Daoy (cell line): ENCODE measurements around the gene GFPT1. TPM values are rescaled to one million over a fixed set of nuclear protein-coding genes. Genes with fewer than 3 reads are reported as not detected.
A peak's percentile ranks its signal among the peaks of the same experiment; 100 is the strongest.
"Not testable (repeated sequence)": the region's sequence is repeated elsewhere in the genome, so short reads cannot be mapped to it uniquely, and the experiment has no call there.

Source experiments
- DNase-seq: peaks from one replicate; pipeline ENCODE4 v3.0.0-alpha.2; 2015; ENCODE audit warnings: low read depth
- total RNA-seq: library from RNA; depleted of rRNA; stranded (reverse); fragments of >200 nt; shearing (Covaris generic); gene quantifications from 2 replicates; pipeline ENCODE4 v1.2.3, GENCODE V29; 2014; rRNA removed

Gene GFPT1
- total RNA-seq, result 20.5 and 21.7 TPM in 2 replicates

DNA sequence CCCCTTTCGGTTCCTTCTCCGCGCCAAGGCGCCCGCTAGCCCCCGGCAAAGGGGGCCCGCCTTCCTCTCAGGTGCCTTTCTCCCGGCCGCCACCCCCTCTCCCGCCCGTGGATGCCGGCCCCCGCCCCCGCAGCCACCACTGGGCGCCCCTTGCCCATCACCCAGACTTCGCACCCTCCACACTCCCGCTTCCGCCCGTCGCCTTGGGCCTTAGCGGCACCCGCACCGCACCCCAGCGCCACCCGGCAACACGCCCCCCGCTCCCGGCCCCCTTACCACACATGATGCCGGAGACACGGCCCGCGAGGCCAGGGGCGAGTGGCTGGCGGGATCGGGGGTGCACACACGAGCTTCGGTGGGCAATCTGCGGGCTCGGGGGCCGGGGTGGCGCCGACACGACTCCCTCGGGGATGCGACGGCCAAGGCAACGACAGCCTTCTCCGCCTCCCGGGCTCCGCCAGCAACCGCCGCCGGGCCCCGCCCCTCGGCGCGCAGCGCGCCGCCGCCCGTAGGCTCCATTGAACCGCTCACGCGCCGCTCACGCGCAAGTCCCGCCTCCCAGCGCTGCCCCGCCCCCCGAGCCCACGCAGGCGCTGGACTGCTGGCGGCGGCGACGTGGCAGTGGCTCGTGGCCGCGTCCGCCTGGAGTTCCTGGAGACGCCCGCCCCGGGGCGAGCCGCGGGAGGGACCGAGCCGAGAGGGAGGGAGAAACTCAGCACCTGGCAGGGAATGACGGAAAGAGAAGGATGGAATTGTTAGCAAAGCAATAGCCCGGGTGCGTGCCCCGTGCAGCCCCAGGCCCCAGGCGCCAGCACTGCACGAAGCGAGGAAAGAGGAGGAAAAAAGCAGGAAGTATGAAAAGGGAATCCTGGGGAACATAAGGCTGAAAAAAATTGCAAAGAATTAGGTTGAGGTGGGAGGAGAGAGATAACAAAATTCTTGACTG, at the start of gene GFPT1:
GFPT1 (minus strand) TSS at position 439 of the 946 bp plus-strand sequence; CDS start at position 283, 156 bp downstream.
- DNase-seq, result peak; percentile 96

DNA sequence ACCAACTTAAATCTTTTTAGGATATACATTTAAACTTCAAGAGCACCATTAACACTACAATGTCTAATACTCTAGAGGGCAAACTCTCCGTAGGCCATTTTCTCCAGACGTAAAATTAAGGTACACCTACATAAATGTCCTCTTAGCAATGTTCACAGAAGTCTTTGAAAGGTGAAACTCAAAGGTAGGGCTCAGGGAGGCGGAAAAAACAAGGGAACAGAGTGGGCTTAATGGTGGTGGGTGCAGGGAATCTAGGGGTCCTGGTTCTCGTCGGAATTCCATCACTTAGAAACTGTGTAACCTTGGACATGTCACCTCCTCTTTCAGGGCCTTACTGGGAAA, 49.5 kb upstream of the GFPT1 start:
- DNase-seq, result no peak

DNA sequence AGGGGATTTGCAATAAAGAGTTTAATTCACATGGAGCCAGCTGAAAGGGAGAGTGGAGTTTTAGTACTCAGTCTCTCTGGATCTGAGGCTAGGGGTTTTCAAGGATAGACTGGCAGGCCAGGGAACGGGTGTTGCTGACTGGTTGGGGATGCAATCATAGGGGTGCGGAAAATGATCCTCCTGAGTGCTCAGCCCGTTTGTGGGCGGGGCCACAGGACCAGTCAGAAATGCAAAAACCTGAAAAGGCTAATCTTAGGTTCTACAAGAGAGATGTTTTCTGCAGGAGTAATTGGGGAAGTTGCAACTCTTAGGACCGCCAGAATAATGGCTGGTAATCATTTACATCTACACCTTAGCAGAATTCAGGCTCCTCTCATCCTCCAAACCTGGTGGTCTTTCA, 47.7 kb upstream of the GFPT1 start:
- no peak for DNase-seq

DNA sequence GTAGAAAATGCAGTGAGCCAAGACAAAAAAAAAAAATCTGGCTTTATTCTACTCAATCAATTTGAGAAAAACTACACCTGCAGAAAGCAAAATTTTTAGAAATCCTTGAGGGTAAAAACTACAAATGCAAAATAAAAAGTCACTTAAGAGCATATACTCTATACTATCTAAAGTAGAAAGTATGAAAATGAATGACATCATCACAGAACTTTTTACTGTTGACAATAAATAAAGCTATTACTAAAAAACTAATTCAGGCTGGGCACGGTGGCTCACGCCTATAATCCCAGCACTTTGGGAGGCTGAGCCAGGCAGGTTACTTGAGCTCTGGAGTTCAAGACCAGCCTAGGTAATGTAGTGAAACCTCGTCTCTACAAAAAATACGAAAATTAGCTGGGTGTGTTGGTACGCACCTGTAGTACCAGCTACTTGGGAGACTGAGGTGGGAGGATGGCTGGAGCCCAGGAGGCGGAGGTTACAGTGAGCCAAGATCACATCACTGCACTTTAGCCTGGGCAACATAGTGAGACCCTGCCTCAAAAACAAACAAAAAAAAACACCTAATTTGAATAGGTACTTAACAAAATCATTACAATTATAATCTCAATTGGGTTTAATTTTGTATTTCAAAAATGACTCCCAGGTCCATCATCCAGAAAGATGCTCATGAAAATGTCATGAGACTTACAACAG, 42.6 kb upstream of the GFPT1 start:
- no peak for DNase-seq

DNA sequence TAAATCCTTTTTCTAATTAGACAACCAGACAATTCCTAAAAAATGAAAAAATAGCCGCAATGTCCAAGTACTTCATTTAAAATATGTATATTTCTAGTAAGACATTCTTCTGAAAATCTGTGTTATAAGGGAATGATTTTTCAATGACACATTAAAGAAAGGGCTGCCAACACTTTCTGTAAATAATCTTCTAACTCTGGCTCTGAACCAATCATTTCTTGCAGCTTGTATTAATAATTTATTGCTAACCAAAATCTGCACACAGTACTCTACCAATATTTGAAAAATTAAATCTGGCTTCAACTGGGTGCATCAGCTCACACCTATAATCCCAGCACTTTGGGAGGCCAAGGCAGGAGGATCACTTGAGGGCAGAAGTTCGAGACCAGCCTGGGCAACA, 42.0 kb upstream of the GFPT1 start:
- no peak for DNase-seq

DNA sequence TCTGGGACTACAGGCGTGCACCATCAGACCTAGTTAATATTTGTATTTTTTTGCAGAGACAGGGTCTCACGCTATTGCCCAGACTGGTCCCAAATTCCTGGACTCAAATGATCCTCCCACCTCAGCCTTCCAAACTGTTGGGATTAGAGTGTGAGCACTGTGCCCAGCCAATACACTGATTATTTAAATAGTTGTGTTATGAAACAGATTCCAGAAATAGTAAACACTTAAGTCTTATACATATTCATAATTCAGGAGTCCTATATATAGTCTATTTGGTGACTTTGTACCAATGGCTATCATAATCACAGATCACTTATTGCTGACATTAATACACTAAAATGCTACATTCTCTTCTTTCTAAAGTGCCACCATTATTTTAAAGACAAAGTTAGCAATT, 37.4 kb upstream of the GFPT1 start:
- no peak for DNase-seq

DNA sequence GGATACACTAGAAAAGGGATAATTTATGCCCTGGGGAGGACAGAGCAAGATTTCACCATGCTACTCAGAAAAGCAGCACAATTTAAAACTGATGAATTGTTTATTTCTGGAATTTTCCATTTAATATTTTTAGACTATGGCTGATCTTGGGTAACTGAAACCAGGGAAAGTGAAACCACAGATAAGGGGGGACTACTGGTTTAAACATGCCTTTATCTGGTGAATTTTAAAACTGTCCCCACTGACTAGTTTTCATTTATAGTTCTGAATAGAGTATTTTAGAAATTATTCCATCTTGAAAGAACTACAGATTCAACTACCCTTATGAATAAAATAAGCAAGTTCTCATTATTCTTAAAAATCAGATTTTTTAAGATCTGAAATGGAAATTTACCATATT, 35.2 kb upstream of the GFPT1 start:
- no peak for DNase-seq

DNA sequence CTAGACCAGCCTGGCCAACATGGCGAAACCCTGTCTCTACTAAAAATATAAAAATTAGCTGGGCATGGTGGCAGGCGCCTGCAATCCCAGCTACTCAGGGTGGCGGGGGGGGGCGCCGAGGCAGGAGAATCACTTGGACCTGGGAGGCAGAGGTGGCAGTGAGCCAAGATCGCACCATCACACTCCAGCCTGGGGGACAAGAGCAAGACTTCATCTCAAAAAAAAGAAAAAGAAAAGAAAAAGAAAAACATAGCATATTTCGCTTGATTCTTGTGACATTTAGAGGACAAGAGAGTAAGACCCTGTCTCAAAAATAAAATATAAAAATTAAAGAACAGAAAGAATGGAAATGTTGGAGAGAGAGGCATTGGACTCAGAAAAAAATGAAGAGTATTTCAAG, 32.1 kb upstream of the GFPT1 start:
- DNase-seq, result not testable (repeated sequence)

DNA sequence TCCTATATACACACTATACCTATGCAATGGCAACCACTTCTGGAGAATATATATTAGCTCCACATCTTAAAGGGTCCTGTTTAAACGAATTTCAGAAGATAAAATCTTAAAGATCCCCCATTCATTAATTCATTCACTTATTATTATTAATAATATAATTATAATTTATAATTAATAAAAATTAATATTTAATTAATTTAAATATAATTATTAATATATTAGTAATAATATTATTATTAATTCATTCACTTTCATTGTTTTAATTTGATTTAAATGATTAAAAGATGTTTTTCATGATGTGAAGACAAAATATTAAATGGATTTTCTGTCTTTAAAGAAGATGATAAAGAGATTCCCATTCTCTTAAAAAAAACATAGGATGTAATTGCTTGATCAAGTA, 29.1 kb upstream of the GFPT1 start:
- DNase-seq, result no peak

DNA sequence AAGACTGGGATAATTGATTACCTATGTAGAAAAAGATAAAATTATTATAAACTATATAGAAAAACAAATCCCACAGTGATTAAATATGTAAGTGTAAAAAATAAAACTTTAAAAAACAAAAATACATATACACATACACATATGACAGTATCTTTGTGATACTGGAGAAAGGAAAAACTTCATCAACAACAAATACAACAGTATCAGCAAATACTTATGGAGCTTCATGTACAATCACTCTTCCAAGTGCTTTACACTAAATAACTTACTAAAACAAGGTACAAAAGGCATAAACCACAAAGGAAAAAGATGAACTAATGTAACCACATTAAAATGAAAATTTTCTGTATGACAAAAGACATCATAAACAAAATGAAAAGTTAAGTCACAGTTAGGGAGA, 24.1 kb upstream of the GFPT1 start:
- DNase-seq, result no peak

DNA sequence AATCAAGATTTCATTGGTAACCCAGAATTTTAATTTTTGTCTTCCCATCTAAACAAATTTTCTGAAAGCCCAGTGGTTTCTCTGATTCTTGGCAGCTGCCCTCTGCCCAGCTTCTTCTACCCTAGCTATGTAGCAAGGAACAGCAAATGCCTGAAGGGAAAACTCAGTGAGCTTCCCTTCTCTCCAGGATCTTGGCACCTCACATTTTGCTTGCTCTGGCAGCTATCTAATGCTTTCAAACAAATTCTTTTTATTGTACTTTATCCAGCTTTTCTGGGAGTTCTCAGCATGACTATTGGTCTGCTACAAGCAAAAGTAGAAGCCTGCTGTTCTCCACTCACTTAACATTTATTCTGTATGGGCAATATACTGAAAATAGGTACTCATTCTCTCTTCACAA, 18.3 kb upstream of the GFPT1 start:
- DNase-seq, result no peak

DNA sequence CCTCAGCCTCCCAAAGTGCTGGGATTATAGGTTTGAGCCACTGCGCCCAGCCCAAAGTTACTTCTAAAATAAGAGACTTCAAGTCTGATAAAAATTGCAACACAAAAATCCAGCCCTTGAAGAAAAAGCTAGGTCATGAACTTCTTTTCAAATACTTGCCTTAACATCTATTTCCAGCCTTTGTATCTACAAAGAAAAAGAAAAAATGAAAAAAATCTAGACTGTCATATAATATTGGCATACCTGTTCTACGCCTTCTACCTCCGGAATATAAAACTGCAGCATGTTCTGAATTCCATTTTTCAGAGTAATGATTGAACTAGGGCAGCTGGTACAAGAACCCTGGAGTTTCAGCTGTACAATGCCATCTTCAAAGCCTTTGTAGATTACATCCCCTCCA, 13.1 kb upstream of the GFPT1 start:
- no peak for DNase-seq

DNA sequence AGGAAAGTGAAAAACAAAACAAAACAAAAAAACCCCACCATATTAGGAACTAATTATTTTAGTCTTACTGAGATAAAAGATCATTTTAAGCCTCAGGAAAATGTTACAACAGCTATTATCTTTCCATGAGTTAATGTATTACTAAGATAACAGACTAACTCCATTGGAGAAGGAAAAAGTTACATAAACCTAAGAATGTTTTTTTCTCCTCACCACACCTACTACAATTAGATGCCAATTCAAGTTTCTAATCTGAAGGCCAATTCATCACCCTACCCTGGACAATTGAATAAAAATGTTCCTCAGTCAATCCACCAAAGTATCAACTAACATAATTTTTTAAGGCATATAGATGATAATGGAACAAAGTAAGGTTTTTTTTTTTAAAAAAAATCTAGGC, 10.2 kb upstream of the GFPT1 start:
- DNase-seq, result no peak

DNA sequence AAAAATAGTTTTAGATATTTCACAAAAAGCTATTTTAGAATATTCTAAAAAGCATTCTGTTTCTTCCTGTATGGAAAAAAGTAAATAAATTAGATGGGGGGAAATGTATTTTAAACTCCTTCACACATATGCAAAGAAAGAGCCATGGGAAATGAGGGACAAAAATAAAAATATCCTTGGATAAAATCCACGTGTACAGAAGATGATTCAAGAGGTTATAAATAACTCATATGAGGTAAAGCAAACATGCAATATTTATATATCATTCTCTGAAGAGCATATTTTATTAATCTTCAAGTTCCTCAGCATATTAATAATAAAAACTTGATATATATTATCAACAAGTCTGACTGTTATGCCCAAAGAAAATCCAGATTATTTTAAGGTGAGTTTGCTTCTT, 8.8 kb upstream of the GFPT1 start:
- no peak for DNase-seq

DNA sequence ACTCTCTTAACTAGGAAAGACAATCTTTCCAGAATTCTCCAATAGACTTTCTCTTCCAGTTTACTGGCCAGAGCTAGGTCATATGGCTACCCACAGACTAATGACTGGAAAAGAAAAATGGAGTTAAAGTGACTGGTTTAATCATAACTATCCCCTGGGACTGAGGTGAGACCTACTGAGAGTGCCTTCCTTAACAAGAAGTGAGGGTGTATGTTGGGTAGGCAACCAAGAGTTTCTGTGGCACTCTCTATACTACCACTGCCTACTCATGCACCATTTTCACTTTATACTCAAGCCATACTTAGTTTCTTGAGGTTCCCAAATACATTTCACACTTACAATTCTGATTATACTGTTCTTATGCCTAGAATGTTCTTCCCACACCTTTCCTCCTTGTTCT, 6.9 kb upstream of the GFPT1 start:
- no peak for DNase-seq

DNA sequence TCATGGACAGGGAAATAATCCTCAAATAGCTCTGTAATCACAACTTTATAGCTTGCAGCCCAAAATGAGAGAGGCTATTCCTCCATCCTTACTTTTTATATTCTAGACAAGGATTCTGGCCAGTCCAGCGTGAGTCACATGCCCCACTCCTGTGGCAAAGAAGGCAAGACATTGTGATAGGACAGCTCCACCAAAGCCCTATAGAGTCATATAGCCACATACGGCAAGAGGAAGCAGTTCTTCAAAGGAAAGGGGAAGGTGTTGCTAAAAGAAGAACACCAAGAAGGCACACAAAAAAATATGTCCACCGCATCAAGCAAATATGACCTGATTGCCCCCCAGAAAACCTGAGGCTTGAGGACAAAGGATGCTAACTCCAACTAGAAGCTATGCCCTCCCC, 3.4 kb upstream of the GFPT1 start:
- no peak for DNase-seq

DNA sequence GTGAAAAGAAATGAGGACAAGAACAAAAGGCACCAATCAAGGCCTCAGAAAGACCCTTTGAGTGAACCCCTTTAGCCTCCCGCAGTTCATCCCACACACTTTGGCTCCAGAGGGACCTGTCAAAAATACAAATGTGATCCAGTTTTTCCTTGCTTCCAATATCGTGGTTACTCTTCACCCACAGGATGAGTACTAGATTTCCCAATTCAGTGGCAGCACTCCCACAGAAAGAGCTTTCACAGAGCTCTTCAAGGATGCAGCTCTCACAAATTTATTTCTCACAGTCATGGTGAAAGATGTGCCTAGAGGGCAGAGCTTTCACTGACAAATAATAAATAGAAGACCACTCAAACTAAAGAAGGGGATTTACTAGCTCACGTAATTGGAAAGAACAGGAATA, 3.0 kb upstream of the GFPT1 start:
- DNase-seq, result no peak

DNA sequence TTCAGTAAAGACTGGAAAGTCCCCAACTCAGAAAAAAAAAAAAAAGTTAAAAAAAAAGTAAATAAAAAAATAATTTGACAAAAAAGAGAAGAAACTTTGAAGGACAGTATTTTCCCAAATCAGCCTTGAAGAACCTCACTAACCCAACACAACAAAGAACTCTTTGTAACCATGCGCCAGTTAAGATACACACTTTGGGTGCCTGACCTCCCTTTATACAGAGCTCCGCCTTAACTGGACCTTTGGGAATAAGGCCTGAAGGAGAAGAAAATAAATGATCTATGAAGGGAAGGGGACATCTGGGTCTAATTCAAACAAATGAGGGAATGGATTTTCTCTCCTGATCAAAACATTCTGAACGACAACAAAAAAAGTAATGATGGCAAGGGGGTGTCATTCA, 2.2 kb upstream of the GFPT1 start:
- no peak for DNase-seq

DNA sequence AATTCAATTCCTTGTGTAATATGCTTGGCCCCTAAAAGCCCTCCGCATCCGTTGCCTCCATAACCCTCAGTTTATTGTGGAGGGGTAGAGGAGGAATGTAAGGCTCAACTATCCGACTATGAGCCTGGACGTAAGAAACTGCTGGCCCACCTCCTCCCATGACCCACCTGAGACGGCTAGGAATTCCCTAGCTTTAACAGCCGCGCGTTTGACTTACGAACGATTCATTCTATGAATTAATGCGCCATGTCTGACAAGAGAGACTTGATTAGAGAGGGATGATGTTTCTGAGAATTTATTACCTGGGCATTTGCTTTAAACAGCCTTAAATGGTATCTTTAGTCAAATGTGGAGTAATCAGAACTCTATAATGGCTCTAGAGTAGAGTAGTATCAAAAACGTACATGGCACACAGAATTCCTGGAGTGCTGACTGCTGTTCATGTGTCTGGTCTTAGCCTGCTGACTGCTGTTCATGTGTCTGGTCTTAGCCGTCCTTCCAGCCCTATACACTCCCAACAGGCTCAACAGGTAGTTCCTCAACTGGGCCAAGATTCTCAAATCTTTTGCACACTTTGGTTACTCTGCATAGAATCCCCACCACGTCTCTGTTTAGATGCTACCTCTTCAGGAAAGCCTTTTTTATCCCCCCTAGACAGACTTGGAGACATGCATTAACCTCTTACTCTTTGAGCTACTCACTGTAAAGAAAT, 899 bp upstream of the GFPT1 start:
- no peak for DNase-seq

DNA sequence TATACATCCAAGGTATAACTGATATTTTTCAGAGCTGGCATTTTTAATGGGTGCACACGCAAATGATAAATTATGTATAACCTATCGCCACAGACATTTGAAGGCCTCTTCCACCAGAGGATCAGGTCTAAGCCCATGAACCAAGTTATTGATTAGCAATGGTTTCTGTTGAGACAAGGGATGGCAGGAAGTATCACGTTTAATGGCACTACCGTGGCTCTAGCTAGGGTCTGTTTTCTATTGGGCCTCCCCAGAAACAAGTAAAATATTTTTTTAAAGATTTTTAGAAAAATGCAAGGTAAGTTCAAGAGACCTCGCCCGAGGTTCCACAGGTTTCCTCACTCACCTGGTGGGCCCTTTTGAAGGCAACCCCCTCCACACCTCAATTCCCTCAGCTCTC, 667 bp downstream of the GFPT1 start:
- DNase-seq, result no peak

DNA sequence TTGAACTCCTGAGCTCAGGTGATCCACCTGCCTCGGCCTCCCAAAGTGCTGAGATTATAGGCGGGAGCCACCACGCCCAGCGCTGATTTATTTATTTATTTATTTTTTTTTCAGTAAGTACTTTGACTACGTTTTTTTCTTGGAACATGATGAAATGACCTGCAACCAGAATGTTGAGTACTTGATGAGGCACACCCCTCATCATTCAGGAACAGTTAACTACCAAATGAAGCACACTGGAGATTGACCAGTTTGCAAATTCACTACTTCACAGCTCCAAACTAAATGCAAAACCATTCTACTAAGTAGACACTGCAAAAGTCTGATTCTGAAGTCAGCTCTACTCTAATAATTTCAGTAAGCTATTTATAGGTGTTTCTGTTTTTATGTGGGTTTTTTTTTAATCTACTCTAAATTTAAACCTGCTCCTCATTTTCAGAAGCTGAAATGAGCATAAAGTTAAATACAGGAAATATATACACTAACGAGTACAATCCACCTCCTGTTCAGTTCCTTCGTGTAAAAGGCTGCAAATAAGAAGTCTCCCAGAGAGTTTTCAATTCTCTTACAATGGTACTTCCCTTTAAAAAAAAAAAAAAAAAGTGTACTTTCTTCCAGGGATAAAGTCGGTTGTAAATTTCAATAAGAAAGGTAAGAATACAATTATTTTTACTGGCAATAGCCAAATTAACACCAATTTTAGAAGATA, 1.4 kb downstream of the GFPT1 start:
- DNase-seq, result no peak

DNA sequence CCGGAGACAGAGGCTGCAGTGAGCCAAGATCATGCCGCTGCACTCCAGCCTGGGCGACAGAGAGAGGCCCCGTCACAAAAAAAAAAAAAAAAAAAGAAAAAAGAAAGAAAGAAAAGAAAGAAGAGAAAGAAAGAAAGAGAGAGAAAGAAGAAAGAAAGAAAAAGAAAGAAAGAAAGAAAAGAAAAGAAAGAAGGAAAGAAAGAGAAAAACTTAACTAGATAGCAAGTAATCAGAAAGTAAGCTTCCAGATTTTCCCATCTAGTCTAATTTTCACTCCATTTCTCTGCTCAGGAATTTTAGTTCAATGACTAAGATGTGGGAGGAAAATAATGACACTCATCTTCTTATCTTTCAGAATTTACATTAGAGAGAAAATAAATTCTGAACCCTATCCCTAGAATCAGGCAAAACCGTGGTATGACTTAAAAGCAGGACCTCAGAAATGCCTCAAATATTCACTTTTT, 2.4 kb downstream of the GFPT1 start:
- DNase-seq, result no peak
